ENCODE data around the gene EXOC3L2.

GRCh38 chr19:45264781-45265317 lies 19.6 kb upstream of the EXOC3L2 start:
- TF ChIP-seq CTCF (IDR thresholded peaks at IDR 0.05 in 8 of 11, conservative IDR thresholded peaks at IDR 0.05 in 3 of 11), result no peak
- TF ChIP-seq POLR2A (IDR thresholded peaks at IDR 0.05), result no peak

Data from spleen (tissue), 7 donors.